K562 (cell line): Measurements from ENCODE around the gene WFIKKN1. TPM values are rescaled to one million over a fixed set of nuclear protein-coding genes. Genes with fewer than 3 reads are reported as not detected.
A peak's percentile ranks its signal among the peaks of the same experiment; 100 is the strongest.

Experiments used
- CBX3 ChIP-seq, 2 experiments: IDR thresholded peaks; 1 replicate in 1 of 2; 2 replicates in 1 of 2; pipeline ENCODE4 v1.6.1; 2012; ENCODE audit warnings: inconsistent platforms in 2 of 2, low read length in 2 of 2, borderline replicate concordance in 1 of 2, control low read depth in 1 of 2
- DDX20 ChIP-seq: fragments of 450-650 bp; IDR thresholded peaks from 2 replicates; pipeline ENCODE4 v1.6.1; 2016; ENCODE audit warnings: missing genetic modification characterization, low read depth, mild to moderate bottlenecking, missing compliant biosample characterization, moderate library complexity
- FOXJ2 ChIP-seq: fragments of 200-800 bp; sonication (Bioruptor generic); IDR thresholded peaks from 2 replicates; pipeline ENCODE4 v1.6.1; 2016; ENCODE audit warnings: missing genetic modification characterization, missing compliant biosample characterization
- HDAC3 ChIP-seq: fragments of 450-650 bp; IDR thresholded peaks from 2 replicates; pipeline ENCODE4 v1.6.1; 2018; ENCODE audit warnings: borderline replicate concordance, mild to moderate bottlenecking, moderate library complexity; ENCODE audit not compliant: partially characterized antibody
- HDAC8 ChIP-seq: fragments of 450-650 bp; IDR thresholded peaks from 2 replicates; pipeline ENCODE4 v1.6.1; 2016; ENCODE audit warnings: mild to moderate bottlenecking, missing genetic modification characterization, moderate library complexity, missing compliant biosample characterization
- HMGN3 ChIP-seq: IDR thresholded peaks from 2 replicates; pipeline ENCODE4 v1.6.1; 2011; ENCODE audit warnings: borderline replicate concordance, low read depth, mild to moderate bottlenecking, mixed read lengths, low read length; ENCODE audit not compliant: insufficient read length; ENCODE audit errors: extremely low read depth
- KDM2B ChIP-seq: fragments of 250-450 bp; sonication (Bioruptor Pico); IDR thresholded peaks from 2 replicates; pipeline ENCODE4 v1.8.0; 2021; ENCODE audit warnings: mild to moderate bottlenecking, moderate library complexity
- MAFF ChIP-seq: IDR thresholded peaks from 2 replicates; pipeline ENCODE4 v1.6.1; 2012; ENCODE audit warnings: low read length, improper control_type of control experiment
- MYC ChIP-seq, 2 experiments: fragments of 250-450 bp in 1 of 2; sonication (Bioruptor Pico) in 1 of 2; IDR thresholded peaks; 2 replicates each; pipeline versions ENCODE4 v1.5.1 to v1.6.1; 2012 to 2021; ENCODE audit warnings: low read depth in 2 of 2, borderline replicate concordance in 1 of 2, improper control_type of control experiment in 1 of 2, low read length in 1 of 2, mild to moderate bottlenecking in 1 of 2, moderate library complexity in 1 of 2
- NFIC ChIP-seq: fragments of 450-650 bp; IDR thresholded peaks from 2 replicates; pipeline ENCODE4 v1.6.1; 2017; ENCODE audit warnings: mild to moderate bottlenecking, inconsistent platforms
- POLR2H ChIP-seq: IDR thresholded peaks from 2 replicates; pipeline ENCODE4 v1.6.1; 2016; ENCODE audit warnings: missing genetic modification characterization, low read depth, mild to moderate bottlenecking, control low read depth, missing compliant biosample characterization, moderate library complexity
- RBFOX2 ChIP-seq: fragments of 200-400 bp; formaldehyde crosslinking; IDR thresholded peaks from 2 replicates; pipeline ENCODE4 v1.6.1; 2017; ENCODE audit warnings: low read depth, mild to moderate bottlenecking, low read length, moderate library complexity
- RNF2 ChIP-seq: sonication (generic); IDR thresholded peaks from 2 replicates; pipeline ENCODE4 v1.6.1; 2016
- SIX5 ChIP-seq, 2 experiments: IDR thresholded peaks; 2 replicates each; pipeline ENCODE4 v1.6.1; 2011; ENCODE audit warnings: low read length in 2 of 2, borderline replicate concordance in 1 of 2, low read depth in 1 of 2, mild to moderate bottlenecking in 1 of 2, moderate library complexity in 1 of 2; ENCODE audit not compliant: insufficient read depth in 1 of 2
- TCF7 ChIP-seq: sonication (generic); IDR thresholded peaks from 2 replicates; pipeline ENCODE4 v1.6.1; 2016; ENCODE audit warnings: antibody characterized with exemption, borderline replicate concordance
- ZNF133 ChIP-seq: fragments of 250-450 bp; sonication (Bioruptor Pico); IDR thresholded peaks from 2 replicates; pipeline ENCODE4 v1.4.0; 2020; ENCODE audit warnings: mild to moderate bottlenecking
- ZNF232 ChIP-seq: sonication (generic); formaldehyde crosslinking; IDR thresholded peaks from 2 replicates; pipeline ENCODE4 v1.8.0; 2022; ENCODE audit warnings: mild to moderate bottlenecking, missing genetic modification reagents
- ZNF347 ChIP-seq: fragments of 450-650 bp; formaldehyde crosslinking; IDR thresholded peaks from 2 replicates; pipeline ENCODE4 v1.4.0; 2020; ENCODE audit warnings: low read depth, mild to moderate bottlenecking, moderate library complexity
- ZNF583 ChIP-seq: fragments of 250-450 bp; sonication (Bioruptor Pico); IDR thresholded peaks from 2 replicates; pipeline ENCODE4 v1.4.0; 2020
- polyA plus RNA-seq, 8 experiments: library from polyadenylated mRNA; depleted of rRNA in 4 of 8; stranded (reverse) in 5 of 8; unstranded in 3 of 8; fragments of >200 nt; fragmentation: Nextera tagmentation in 2 of 8; fragmentation: Illumina TruSeq in 1 of 8; extraction: Ambion mirVana in 2 of 8; extraction: Trizol in 1 of 8; gene quantifications; 2 replicates each; pipeline versions ENCODE4 v1.2.1 to v1.2.3, GENCODE V29; 2011 to 2014; ENCODE audit warnings: inconsistent platforms in 1 of 8, missing spikeins in 1 of 8
- total RNA-seq, 7 experiments: library from RNA; depleted of rRNA in 6 of 7; stranded (reverse); fragments of >200 nt in 6 of 7; fragmentation: Illumina TruSeq in 2 of 7; extraction: Trizol in 2 of 7; gene quantifications; 2 replicates each; pipeline versions ENCODE4 v1.2.1 to v1.2.3, GENCODE V29; 2011 to 2021; ENCODE audit warnings: low replicate concordance in 1 of 7
- TF ChIP-seq, protein P1 (sequence below): sonication (generic); formaldehyde crosslinking; IDR thresholded peaks from 2 replicates; pipeline ENCODE4 v1.8.1; 2022; ENCODE audit warnings: missing genetic modification reagents
- TF ChIP-seq, protein P2 (sequence below): fragments of 450-650 bp; IDR thresholded peaks from 2 replicates; pipeline ENCODE4 v1.6.1; 2016; ENCODE audit warnings: mild to moderate bottlenecking
- TF ChIP-seq, protein P3 (sequence below): IDR thresholded peaks from 2 replicates; pipeline ENCODE4 v1.6.1; 2014; ENCODE audit warnings: antibody characterized with exemption

Gene WFIKKN1
- total and polyA plus RNA-seq, 9 of the 15 experiments (the other 6 are each of a cell fraction or from before 2014, with no cell fraction given), result 0.14 to 1.1 (median 0.50) TPM; not detected in 4

DNA sequence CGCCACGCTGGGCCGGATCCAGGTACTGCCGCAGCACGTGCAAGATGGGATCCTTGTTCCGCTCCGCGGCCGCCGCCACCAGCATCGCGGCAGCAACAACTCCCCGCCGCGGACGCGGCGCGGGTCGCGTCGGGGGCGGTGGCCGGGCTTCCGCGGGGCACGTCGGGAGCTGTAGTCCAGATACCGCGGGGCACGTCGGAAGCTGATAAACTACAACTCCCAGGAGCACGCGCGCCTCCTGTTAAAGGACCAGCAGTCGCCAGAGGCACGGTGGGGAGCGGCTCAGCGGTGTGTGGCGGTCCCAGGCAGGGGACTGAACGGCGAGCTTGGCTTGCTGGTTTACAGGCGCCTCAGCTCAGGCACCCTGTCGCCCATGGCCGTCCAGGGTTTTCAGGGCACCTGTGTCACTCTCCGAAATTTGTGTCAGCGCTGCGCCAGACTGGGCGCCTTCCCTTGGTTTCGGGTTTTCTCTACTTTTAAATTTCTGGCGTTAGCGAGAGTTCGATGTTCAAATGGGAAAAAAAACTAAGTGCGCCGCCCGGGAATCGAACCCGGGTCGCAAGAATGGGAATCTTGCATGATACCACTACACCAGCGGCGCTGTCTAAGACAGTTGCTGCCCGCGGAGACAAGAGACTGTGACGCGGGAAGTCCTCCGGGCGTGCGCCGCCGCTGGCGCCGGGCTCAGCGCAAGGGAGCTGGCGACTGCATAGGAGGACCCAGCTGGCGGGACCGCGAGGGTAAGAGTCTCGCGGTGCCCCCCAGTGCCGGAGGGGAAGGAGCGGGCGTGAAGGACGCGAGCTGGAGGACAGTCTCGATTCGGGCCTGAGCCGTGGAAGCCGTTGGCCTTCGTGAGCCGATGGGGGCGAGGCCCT is 5.7 kb downstream of the WFIKKN1 start, which contains the start of gene METTL26 (continued):
- TF ChIP-seq MYC (IDR thresholded peaks at IDR 0.05; ENCODE audit: low read depth, low read length) (peak; percentile 97), MYC (CRISPR knock-in tag; IDR thresholded peaks at IDR 0.05; ENCODE audit: borderline replicate concordance, low read depth) (peak; percentile 56; the same call in 1 of the 2 replicates), CBX3 (IDR thresholded peaks at IDR 0.05; ENCODE audit: borderline replicate concordance in 1 of 2, low read length in 2 of 2) (peak in 1 of 2 experiments; percentile 49; a peak in 1 of 3 replicates), POLR2H (peak; percentile 100), FOXJ2 (tag) (peak; percentile 67; the same call in 1 of the 2 replicates), KDM2B (CRISPR knock-in tag) (peak; percentile 85; the same call in 1 of the 2 replicates), HDAC3 (no peak), SIX5 (IDR thresholded peaks at IDR 0.05; ENCODE audit: borderline replicate concordance in 1 of 2, insufficient read depth in 1 of 2, low read depth in 1 of 2, low read length in 2 of 2) (peak; percentile 81 to 86), ZNF232 (CRISPR knock-in tag) (no peak), ZNF583 (CRISPR knock-in tag) (no peak), RBFOX2 (peak; percentile 91), DDX20 (tag) (no peak), HMGN3 (peak; percentile 94), ZNF347 (no peak), MAFF (no peak), RNF2 (peak; percentile 64), TCF7 (no peak; the same call in 1 of the 2 replicates), HDAC8 (tag) (peak; percentile 33; the same call in 1 of the 2 replicates), ZNF133 (CRISPR knock-in tag) (no peak), NFIC (peak; percentile 83)
- TF ChIP-seq, protein P1, sequence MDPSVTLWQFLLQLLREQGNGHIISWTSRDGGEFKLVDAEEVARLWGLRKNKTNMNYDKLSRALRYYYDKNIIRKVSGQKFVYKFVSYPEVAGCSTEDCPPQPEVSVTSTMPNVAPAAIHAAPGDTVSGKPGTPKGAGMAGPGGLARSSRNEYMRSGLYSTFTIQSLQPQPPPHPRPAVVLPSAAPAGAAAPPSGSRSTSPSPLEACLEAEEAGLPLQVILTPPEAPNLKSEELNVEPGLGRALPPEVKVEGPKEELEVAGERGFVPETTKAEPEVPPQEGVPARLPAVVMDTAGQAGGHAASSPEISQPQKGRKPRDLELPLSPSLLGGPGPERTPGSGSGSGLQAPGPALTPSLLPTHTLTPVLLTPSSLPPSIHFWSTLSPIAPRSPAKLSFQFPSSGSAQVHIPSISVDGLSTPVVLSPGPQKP, result no peak
- TF ChIP-seq, protein P2, sequence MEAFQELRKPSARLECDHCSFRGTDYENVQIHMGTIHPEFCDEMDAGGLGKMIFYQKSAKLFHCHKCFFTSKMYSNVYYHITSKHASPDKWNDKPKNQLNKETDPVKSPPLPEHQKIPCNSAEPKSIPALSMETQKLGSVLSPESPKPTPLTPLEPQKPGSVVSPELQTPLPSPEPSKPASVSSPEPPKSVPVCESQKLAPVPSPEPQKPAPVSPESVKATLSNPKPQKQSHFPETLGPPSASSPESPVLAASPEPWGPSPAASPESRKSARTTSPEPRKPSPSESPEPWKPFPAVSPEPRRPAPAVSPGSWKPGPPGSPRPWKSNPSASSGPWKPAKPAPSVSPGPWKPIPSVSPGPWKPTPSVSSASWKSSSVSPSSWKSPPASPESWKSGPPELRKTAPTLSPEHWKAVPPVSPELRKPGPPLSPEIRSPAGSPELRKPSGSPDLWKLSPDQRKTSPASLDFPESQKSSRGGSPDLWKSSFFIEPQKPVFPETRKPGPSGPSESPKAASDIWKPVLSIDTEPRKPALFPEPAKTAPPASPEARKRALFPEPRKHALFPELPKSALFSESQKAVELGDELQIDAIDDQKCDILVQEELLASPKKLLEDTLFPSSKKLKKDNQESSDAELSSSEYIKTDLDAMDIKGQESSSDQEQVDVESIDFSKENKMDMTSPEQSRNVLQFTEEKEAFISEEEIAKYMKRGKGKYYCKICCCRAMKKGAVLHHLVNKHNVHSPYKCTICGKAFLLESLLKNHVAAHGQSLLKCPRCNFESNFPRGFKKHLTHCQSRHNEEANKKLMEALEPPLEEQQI, result no peak
- TF ChIP-seq, protein P3, sequence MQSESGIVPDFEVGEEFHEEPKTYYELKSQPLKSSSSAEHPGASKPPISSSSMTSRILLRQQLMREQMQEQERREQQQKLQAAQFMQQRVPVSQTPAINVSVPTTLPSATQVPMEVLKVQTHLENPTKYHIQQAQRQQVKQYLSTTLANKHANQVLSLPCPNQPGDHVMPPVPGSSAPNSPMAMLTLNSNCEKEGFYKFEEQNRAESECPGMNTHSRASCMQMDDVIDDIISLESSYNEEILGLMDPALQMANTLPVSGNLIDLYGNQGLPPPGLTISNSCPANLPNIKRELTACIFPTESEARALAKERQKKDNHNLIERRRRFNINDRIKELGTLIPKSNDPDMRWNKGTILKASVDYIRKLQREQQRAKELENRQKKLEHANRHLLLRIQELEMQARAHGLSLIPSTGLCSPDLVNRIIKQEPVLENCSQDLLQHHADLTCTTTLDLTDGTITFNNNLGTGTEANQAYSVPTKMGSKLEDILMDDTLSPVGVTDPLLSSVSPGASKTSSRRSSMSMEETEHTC, result peak; percentile 66; the same call in 1 of the 2 replicates
